ENCODE results near the gene MED12. TPM values are rescaled to one million over a fixed set of nuclear protein-coding genes. Genes with fewer than 3 reads are reported as not detected.

Gene MED12
- total and polyA plus RNA-seq, 2 of the 8 experiments (the other 6 are each of a cell fraction or from before 2014, with no cell fraction given) = 19.4 to 48.9 TPM

DNA sequence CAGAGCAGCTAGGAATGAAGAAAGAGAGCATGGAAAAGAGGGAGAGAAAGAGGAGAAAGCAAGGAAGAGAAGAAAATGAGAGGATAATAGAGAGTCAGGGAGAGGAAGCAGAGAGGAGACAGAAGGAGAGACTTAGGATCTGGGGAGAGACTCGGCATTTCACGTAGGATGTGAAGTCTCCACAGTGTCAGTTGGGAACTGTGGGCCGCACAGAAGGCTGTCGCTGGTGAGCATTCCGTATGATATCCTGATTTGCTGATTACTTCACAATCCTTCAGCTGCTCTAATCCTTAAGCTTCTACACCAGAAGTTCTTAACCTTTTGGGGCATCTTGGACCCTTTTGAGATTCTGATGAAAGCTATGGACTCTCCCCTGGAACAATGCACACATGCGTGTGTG lies 40.2 kb downstream of the MED12 start:
- POLR2A ChIA-PET (ENCODE audit: partially characterized antibody) = interaction anchor here (1.7 kb wide), 1 partner anchor 24 kb away, joined by 4 read pairs; no protein-coding TSS in a partner anchor
- no peak for TF ChIP-seq SP4 (IDR thresholded peaks at IDR 0.05; ENCODE audit: low read length)
- no peak for TF ChIP-seq KDM4A (IDR thresholded peaks at IDR 0.05; ENCODE audit: low read depth, low read length, severe bottlenecking)
- no peak for TF ChIP-seq CREB1 (IDR thresholded peaks at IDR 0.05)
- TF ChIP-seq, protein P1, sequence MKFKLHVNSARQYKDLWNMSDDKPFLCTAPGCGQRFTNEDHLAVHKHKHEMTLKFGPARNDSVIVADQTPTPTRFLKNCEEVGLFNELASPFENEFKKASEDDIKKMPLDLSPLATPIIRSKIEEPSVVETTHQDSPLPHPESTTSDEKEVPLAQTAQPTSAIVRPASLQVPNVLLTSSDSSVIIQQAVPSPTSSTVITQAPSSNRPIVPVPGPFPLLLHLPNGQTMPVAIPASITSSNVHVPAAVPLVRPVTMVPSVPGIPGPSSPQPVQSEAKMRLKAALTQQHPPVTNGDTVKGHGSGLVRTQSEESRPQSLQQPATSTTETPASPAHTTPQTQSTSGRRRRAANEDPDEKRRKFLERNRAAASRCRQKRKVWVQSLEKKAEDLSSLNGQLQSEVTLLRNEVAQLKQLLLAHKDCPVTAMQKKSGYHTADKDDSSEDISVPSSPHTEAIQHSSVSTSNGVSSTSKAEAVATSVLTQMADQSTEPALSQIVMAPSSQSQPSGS (IDR thresholded peaks at IDR 0.05; ENCODE audit: low read length) = no peak
- TF ChIP-seq HDAC6 (IDR thresholded peaks at IDR 0.05; ENCODE audit: low read depth, low read length) = no peak
- TF ChIP-seq MAFK (IDR thresholded peaks at IDR 0.05; ENCODE audit: low read depth, low read length) = no peak
- no peak for TF ChIP-seq TCF12 (IDR thresholded peaks at IDR 0.05; ENCODE audit: low read depth, low read length)
- no peak for TF ChIP-seq TAF7 (optimal IDR thresholded peaks at IDR 0.05; ENCODE audit: borderline replicate concordance, low read depth, low read length)
- TF ChIP-seq CBX8 (IDR thresholded peaks at IDR 0.05; ENCODE audit: borderline replicate concordance, low read depth, low read length) = no peak
- no peak for TF ChIP-seq RNF2 (IDR thresholded peaks at IDR 0.05; ENCODE audit: borderline replicate concordance, low read depth, low read length, missing control alignments, poor library complexity, severe bottlenecking)
- no peak for TF ChIP-seq RFX5 (IDR thresholded peaks at IDR 0.05; ENCODE audit: borderline replicate concordance, low read depth, low read length)
- TF ChIP-seq EP300 (IDR thresholded peaks at IDR 0.05; ENCODE audit: borderline replicate concordance in 1 of 2, low read depth in 2 of 2, low read length in 2 of 2) = no peak
- no peak for TF ChIP-seq POLR2A (IDR thresholded peaks at IDR 0.05; ENCODE audit: control extremely low read depth in 1 of 2, low read depth in 2 of 2, low read length in 2 of 2)

More for the DNA sequence above, 40.2 kb downstream of the MED12 start:
- Histone ChIP-seq H3K14ac (ENCODE audit: insufficient read length) (no peak overlapping the region), H3K4ac (replicated peaks; ENCODE audit: insufficient read length, low read depth, low read length) (no peak overlapping the region), H3K9me3 (ENCODE audit: insufficient read depth in 2 of 2, low read depth in 1 of 2, low read length in 1 of 2) (no peaks in the 10 kb centered on the region), H2BK15ac (ENCODE audit: low read length) (no peak overlapping the region), H3K79me1 (ENCODE audit: low read depth, low read length) (no peaks in the 10 kb centered on the region), H4K5ac (ENCODE audit: insufficient read length, low read depth, low read length) (no peak overlapping the region), H3K4me2 (ENCODE audit: insufficient read depth in 1 of 2, low read depth in 2 of 2, low read length in 2 of 2) (no peak overlapping the region), H4K8ac (ENCODE audit: extremely low read depth, insufficient read depth, low read length) (no peak overlapping the region), H3K4me1 (replicated peaks in 1 of 4; ENCODE audit: control insufficient read depth in 3 of 4, insufficient read depth in 4 of 4, low read length in 3 of 4) (no peaks in the 10 kb centered on the region), H3K36me3 (ENCODE audit: control insufficient read depth in 2 of 4, insufficient read depth in 4 of 4, low read length in 3 of 4) (peaks cover 0 to 7% (median 2%) of the 10 kb centered on the region in 4 experiments; a peak in 4 of 8 replicates), H3K18ac (ENCODE audit: extremely low read depth, low read length) (no peak overlapping the region), H3K23ac (ENCODE audit: insufficient read length) (no peak overlapping the region), H2BK120ac (replicated peaks; ENCODE audit: low read depth, low read length) (no peak overlapping the region), H2BK12ac (ENCODE audit: low read depth, low read length) (no peak overlapping the region), H4K20me1 (replicated peaks in 1 of 2; ENCODE audit: control insufficient read depth in 1 of 2, insufficient read depth in 2 of 2, low read length in 2 of 2) (no peaks in the 10 kb centered on the region), H2BK5ac (ENCODE audit: low read depth, low read length) (no peak overlapping the region), H4K91ac (replicated peaks; ENCODE audit: insufficient read length, low read length) (no peak overlapping the region), H2BK20ac (ENCODE audit: low read length) (no peak overlapping the region), H3K27ac (ENCODE audit: low read depth, low read length) (no peak overlapping the region), H3K23me2 (ENCODE audit: low read depth, low read length) (no peaks in the 10 kb centered on the region; the same call in 1 of the 2 replicates), H2AFZ (ENCODE audit: low read length) (no peak overlapping the region), H3K4me3 (ENCODE audit: extremely low read depth in 1 of 4, insufficient read depth in 2 of 4, low read depth in 3 of 4, low read length in 4 of 4) (no peak overlapping the region), H3K9ac (replicated peaks in 1 of 4; ENCODE audit: extremely low read depth in 1 of 4, low read depth in 3 of 4, low read length in 3 of 4) (no peak overlapping the region), H3K27me3 (replicated peaks in 1 of 4; ENCODE audit: control insufficient read depth in 3 of 4, extremely low read depth in 1 of 4, insufficient read depth in 3 of 4, low read length in 3 of 4) (no peaks in the 10 kb centered on the region), H3K56ac (replicated peaks; ENCODE audit: insufficient read length, low read depth, low read length) (no peak overlapping the region), H2AK5ac (ENCODE audit: low read depth, low read length) (no peak overlapping the region), H3K79me2 (ENCODE audit: control insufficient read depth in 1 of 2, insufficient read depth in 2 of 2, low read length in 2 of 2) (no peaks in the 10 kb centered on the region)
- 98% methylated on average over 5 of the region's 6 CpGs; no CpG with 5 or more reads in 1 of the 2 experiments for WGBS, 2 experiments (ENCODE audit: extremely low coverage in 1 of 2, insufficient coverage in 1 of 2, insufficient read length in 1 of 2, insufficient replicate concordance in 2 of 2, low coverage in 1 of 2, low lambda C conversion rate in 2 of 2, missing lambda C conversion rate in 1 of 2)
- FAIRE-seq (no peak), DNase-seq (ENCODE audit: low read depth in 1 of 2, low spot score in 2 of 2) (no peak)
- CTCF ChIA-PET (ENCODE audit: partially characterized antibody) = interaction anchor here (0.6 kb wide), 1 partner anchor 11 kb away, joined by 3 read pairs; no protein-coding TSS in a partner anchor

Data from H1 (cell line).